ENCODE results near the gene APBB3. TPM values are rescaled to one million over a fixed set of nuclear protein-coding genes. Genes with fewer than 3 reads are reported as not detected.
"Not testable (repeated sequence)": the region's sequence is repeated elsewhere in the genome, so short reads cannot be mapped to it uniquely, and the experiment has no call there.

The APBB3 gene
- total RNA-seq, 1 donor from 2014 or later, result 3.5 TPM

DNA sequence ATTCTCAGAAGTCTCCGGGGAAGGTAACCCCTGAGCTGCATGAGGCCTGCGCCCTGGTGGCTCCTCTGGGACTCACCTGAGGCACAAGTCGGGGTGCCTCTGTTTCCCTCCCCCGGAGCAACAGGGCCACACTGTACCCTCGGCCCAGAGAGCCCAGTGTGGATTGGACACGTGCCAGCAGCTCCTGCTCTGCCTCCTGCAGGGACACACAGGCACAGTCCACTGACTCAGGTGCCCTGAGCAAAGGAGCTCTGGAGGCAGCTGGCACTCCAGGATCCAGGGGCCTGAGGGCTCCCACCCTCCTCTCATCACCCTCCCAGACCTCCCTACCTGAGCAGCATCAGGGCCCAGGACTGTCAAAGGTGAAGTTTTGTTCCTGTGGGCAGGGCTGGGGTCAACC is 29.8 kb upstream of the APBB3 start:
- TF ChIP-seq, protein P1, sequence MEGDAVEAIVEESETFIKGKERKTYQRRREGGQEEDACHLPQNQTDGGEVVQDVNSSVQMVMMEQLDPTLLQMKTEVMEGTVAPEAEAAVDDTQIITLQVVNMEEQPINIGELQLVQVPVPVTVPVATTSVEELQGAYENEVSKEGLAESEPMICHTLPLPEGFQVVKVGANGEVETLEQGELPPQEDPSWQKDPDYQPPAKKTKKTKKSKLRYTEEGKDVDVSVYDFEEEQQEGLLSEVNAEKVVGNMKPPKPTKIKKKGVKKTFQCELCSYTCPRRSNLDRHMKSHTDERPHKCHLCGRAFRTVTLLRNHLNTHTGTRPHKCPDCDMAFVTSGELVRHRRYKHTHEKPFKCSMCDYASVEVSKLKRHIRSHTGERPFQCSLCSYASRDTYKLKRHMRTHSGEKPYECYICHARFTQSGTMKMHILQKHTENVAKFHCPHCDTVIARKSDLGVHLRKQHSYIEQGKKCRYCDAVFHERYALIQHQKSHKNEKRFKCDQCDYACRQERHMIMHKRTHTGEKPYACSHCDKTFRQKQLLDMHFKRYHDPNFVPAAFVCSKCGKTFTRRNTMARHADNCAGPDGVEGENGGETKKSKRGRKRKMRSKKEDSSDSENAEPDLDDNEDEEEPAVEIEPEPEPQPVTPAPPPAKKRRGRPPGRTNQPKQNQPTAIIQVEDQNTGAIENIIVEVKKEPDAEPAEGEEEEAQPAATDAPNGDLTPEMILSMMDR (conservative IDR thresholded peaks at IDR 0.05; ENCODE audit: low read depth, low read length), result no peak
- no peak for DNase-seq (ENCODE audit: low read depth)
- no peak overlapping the region for H3K4me3 ChIP-seq (ENCODE audit: low read depth, low read length)

DNA sequence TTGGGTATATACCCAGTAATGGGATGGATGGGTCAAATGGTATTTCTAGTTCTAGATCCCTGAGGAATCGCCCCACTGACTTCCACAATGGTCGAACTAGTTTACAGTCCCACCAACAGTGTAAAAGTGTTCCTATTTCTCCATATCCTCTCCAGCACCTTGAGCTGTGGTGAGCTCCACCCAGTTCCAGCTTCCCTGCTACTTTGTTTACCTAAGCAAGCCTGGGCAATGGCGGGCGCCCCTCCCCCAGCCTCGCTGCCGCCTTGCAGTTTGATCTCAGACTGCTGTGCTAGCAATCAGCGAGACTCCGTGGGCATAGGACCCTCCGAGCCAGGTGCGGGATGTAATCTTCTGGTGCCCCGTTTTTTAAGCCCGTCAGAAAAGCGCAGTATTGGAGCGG is 28.7 kb upstream of the APBB3 start:
- DNase-seq (ENCODE audit: low read depth); H3K4me3 ChIP-seq (ENCODE audit: low read depth, low read length): not testable (repeated sequence)

DNA sequence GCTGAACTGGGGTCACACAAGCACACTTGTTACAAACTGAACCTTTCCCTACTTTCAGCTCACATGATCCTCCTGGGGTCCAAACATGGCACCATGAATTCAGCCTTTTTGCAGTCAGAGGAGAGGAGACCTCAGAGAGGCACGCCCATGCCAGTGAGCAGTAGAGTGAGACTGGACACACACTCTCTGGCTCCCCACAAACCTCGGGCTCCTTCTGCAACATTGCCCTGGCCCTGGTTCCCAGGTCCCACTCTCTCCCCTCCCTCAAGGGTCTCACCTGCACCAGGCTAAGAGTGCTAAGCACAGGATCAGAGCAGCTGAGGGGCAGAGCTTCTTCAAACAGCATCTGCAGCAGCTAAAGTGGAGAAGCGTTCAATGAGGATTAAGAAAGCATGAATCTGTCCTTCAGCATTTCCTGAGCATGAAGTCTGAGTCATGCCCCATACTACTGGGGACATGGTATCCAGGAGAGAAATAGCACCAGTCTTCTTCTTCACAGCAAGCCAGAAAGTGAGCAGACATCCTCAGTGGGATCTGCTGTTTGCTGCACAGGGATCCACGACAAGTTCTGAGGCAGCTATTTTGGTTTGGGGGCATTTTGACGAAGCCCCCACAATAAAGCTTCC is 27.5 kb upstream of the APBB3 start:
- H3K4me3 ChIP-seq (ENCODE audit: low read depth, low read length), result no peak overlapping the region
- DNase-seq (ENCODE audit: low read depth), result no peak
- TF ChIP-seq, protein P1 (conservative IDR thresholded peaks at IDR 0.05; ENCODE audit: low read depth, low read length), result no peak

DNA sequence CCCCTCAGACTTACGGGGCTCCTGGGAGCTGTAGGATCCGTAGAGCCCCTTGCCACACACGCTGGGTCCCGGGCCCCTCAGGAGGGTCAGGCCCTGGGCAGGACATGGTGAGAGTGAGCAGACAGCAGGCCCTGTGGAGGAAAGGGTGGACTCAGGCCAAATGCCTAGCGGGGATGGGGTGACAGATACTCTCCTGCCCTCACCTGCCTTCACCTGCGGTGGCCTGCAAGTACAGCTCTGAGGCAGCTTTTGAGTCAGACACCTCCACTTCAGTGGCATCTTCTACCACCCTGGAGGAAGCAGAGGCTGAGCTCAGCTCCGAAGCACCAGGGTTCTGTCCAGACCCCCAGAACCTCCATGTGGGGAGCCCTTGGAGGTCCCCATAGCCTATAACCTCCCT is 26.5 kb upstream of the APBB3 start:
- no peak overlapping the region for H3K4me3 ChIP-seq (ENCODE audit: low read depth, low read length)
- TF ChIP-seq, protein P1 (conservative IDR thresholded peaks at IDR 0.05; ENCODE audit: low read depth, low read length), result no peak
- DNase-seq (ENCODE audit: low read depth), result no peak

DNA sequence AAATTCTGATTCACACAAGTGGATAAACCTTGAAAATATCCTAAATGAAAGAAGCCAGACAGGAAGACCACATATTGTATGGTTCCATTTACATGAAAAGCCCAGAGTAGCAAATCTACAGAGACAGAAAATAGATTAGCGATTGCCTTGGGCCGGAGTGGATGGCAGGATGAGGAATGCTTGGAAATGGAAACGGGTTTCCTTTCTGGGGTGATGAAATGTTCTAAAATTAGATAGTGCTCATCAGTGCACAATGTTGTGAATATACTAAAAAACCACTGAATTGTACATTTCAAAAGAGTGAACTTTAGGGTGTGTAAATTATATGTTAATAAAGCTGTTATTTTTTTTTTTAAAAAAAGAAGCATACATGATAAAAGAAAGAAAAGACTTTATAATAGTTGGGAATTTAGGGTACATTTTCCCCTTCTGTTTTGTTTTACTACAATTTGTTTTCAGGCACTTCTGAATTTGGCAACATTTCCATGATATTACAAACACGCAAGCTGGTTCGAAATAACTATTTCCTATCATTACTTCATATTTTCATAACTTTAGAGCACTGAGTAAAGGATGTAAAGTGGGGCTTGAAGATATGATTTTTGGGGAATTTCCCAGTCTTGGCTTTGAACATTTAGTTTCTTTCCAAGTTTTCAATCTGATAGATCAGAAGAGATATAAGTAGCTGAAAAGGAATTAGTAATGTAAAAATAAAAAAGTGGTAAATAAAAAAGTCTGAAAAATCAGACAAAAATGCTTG is 24.1 kb upstream of the APBB3 start:
- no peak overlapping the region for H3K4me3 ChIP-seq (ENCODE audit: low read depth, low read length)
- TF ChIP-seq, protein P1 (conservative IDR thresholded peaks at IDR 0.05; ENCODE audit: low read depth, low read length), result no peak
- no peak for DNase-seq (ENCODE audit: low read depth)

DNA sequence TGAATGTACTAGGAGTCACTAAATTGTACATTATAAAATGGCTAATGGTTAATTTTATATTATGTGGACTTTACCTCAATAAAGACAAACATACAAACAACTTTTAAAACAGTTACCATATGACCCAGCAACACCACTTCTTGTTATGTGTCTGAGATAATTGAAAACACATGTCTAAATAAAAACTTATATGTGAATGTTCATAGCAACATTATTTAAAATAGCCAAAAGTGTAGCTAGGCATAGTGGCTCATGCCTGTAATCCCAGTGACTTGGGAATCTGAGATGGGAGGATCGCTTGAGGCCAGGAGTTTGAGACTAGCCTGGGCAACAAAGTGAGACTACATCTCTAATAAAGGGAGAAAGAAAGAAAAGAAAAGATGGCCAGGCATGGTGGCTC is 23.1 kb upstream of the APBB3 start:
- TF ChIP-seq, protein P1 (conservative IDR thresholded peaks at IDR 0.05; ENCODE audit: low read depth, low read length), result no peak
- H3K4me3 ChIP-seq (ENCODE audit: low read depth, low read length), result no peak overlapping the region
- no peak for DNase-seq (ENCODE audit: low read depth)

DNA sequence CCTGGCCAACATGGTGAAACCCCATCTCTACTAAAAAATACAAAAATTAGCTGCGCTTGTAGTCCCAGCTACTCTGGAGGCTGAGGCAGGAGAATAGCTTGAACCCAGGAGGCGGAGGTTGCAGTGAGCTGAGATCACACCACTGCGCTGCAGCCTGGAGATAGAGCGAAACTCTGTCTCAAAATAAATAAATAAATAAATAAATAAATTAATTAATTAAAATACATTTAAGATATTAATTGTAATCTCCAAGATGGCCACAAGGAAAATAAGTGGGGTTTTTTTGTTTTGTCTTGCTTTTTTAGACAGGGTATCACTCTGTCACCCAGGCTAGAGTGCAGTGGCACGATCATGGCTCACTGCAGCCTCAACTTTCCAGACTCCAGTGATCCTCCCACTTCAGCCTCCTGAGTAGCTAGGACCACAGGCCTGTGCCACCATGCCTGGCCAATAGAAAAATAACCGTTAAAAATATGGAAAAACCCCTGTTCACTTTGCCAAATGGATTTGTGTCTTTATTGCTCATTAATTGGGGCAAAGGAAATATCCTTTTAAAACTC is 14.9 kb upstream of the APBB3 start:
- not testable (repeated sequence) for H3K4me3 ChIP-seq (ENCODE audit: low read depth, low read length); DNase-seq (ENCODE audit: low read depth)

DNA sequence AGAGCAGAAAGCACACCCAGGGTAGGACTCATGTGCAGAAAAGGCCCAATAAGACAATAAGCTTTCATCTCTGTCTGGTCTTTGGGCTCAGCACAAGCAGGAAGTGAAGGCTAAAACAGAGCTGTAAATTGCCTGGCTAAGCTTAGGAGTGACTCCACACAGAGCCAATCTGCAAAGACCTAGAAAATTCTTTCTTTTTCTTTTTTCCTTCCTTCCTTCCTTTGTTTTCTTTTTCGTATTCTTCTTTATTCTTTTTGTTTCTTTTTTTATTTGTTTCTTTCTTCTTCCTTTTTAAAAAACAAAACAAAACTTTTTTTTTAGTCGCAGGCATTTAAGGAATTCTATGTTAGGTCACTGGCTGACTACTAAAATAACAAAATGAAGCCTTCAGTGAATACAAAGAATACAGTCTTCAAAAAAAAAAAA is 12.4 kb upstream of the APBB3 start:
- no peak for DNase-seq (ENCODE audit: low read depth)
- no peak overlapping the region for H3K4me3 ChIP-seq (ENCODE audit: low read depth, low read length)
- TF ChIP-seq, protein P1 (conservative IDR thresholded peaks at IDR 0.05; ENCODE audit: low read depth, low read length), result no peak
